OCI-LY3 (cell line): ENCODE measurements around the gene DYNLT2B.

Experiments
- H2AFZ ChIP-seq: fragments of 200-600, 300-600 bp; shearing (Covaris generic); 2 replicates; pipeline ENCODE4 v1.6.0; 2014; ENCODE audit warnings: antibody characterized with exemption, low read depth, low read length
- H3K27ac ChIP-seq: fragments of 200-600, 300-600 bp; sonication (generic); 2 replicates; pipeline ENCODE4 v1.5.1; 2014; ENCODE audit warnings: mild to moderate bottlenecking, low read length, moderate library complexity, mixed read lengths
- H3K27me3 ChIP-seq: fragments of 200-600, 300-600 bp; sonication (generic); 2 replicates; pipeline ENCODE4 v1.6.1; 2014; ENCODE audit warnings: low read depth, low read length, mixed read lengths
- H3K36me3 ChIP-seq: fragments of 200-600, 300-600 bp; sonication (generic); replicated peaks from 2 replicates; pipeline ENCODE3; 2014; ENCODE audit warnings: low read depth, low read length, mixed read lengths
- H3K4me1 ChIP-seq: fragments of 300-600, 200-600 bp; sonication (generic); 2 replicates; pipeline ENCODE4 v1.6.1; 2014; ENCODE audit warnings: low read length, mixed read lengths
- H3K4me2 ChIP-seq: fragments of 200-600, 300-600 bp; sonication (generic); 2 replicates; pipeline ENCODE4 v1.6.1; 2014; ENCODE audit warnings: low read length, mixed read lengths
- H3K4me3 ChIP-seq: fragments of 300-600, 200-600 bp; sonication (generic); 2 replicates; pipeline ENCODE4 v1.5.1; 2014; ENCODE audit warnings: antibody characterized with exemption, mild to moderate bottlenecking, low read length, moderate library complexity
- H3K79me2 ChIP-seq: fragments of 300-600, 200-600 bp; shearing (Covaris generic); 2 replicates; pipeline ENCODE4 v1.6.1; 2014; ENCODE audit warnings: mild to moderate bottlenecking, low read length, mixed read lengths
- H3K9ac ChIP-seq: fragments of 300-600, 200-600 bp; shearing (Covaris generic); 2 replicates; pipeline ENCODE4 v1.6.0; 2014; ENCODE audit warnings: mild to moderate bottlenecking, low read length, moderate library complexity
- H3K9me3 ChIP-seq: fragments of 200-600, 300-600 bp; shearing (Covaris generic); 2 replicates; pipeline ENCODE4 v1.6.1; 2014; ENCODE audit warnings: low read length, mixed read lengths; ENCODE audit not compliant: insufficient read depth
- H4K20me1 ChIP-seq: fragments of 200-600, 300-600 bp; sonication (generic); 2 replicates; pipeline ENCODE4 v1.6.1; 2016; ENCODE audit warnings: low read length, mixed read lengths; ENCODE audit not compliant: insufficient read depth
- CTCF ChIP-seq: fragments of 200-600, 300-600 bp; sonication (generic); IDR thresholded peaks from 2 replicates; pipeline ENCODE4 v1.5.1; 2014; ENCODE audit warnings: antibody characterized with exemption, low read length, low read depth
- EZH2phosphoT487 ChIP-seq: fragments of 200-600 bp; shearing (Covaris generic); IDR thresholded peaks from 2 replicates; pipeline ENCODE4 v1.6.1; 2018; ENCODE audit warnings: antibody characterized with exemption, mixed run types, low read depth

DYNLT2B gene

GRCh38 chr3:196336319-196337145 lies 18.5 kb upstream of the DYNLT2B start:
- H3K27ac ChIP-seq = no peak overlapping the region
- H3K4me2 ChIP-seq = no peak overlapping the region
- H3K27me3 ChIP-seq = peaks cover 23% of the 10 kb centered on the region
- peaks cover 8% of the 10 kb centered on the region; the same call in 1 of the 2 replicates for H3K4me1 ChIP-seq
- no peaks in the 10 kb centered on the region for H3K79me2 ChIP-seq
- H3K9me3 ChIP-seq = no peaks in the 10 kb centered on the region
- H3K9ac ChIP-seq = no peak overlapping the region
- H4K20me1 ChIP-seq = no peaks in the 10 kb centered on the region
- TF ChIP-seq CTCF (no peak), EZH2phosphoT487 (no peak)
- no peaks in the 10 kb centered on the region for H3K36me3 ChIP-seq
- no peak overlapping the region for H3K4me3 ChIP-seq
- no peak overlapping the region for H2AFZ ChIP-seq

GRCh38 chr3:196335503-196335948 lies 17.5 kb upstream of the DYNLT2B start:
- Histone ChIP-seq H4K20me1 (no peaks in the 10 kb centered on the region), H3K9me3 (no peaks in the 10 kb centered on the region), H3K27me3 (peaks cover 23% of the 10 kb centered on the region), H3K36me3 (no peaks in the 10 kb centered on the region), H3K4me3 (peak overlapping the region; percentile 60), H3K4me2 (peak overlapping the region; percentile 64), H3K79me2 (no peaks in the 10 kb centered on the region), H2AFZ (peak overlapping the region; percentile 5; the same call in 1 of the 2 replicates), H3K27ac (no peak overlapping the region), H3K4me1 (peaks cover 8% of the 10 kb centered on the region; the same call in 1 of the 2 replicates), H3K9ac (no peak overlapping the region)
- TF ChIP-seq CTCF (no peak), EZH2phosphoT487 (no peak)

- TF ChIP-seq CTCF = no peak
- TF ChIP-seq EZH2phosphoT487 = no peak
- H3K9ac ChIP-seq = no peak overlapping the region
- no peak overlapping the region for H3K4me3 ChIP-seq
- no peak overlapping the region for H3K4me2 ChIP-seq
- no peaks in the 10 kb centered on the region for H3K9me3 ChIP-seq
- H3K79me2 ChIP-seq = no peaks in the 10 kb centered on the region
- H2AFZ ChIP-seq = no peak overlapping the region
- peaks cover 8% of the 10 kb centered on the region; the same call in 1 of the 2 replicates for H3K4me1 ChIP-seq
- no peaks in the 10 kb centered on the region for H3K36me3 ChIP-seq
- no peak overlapping the region for H3K27ac ChIP-seq
- H3K27me3 ChIP-seq = peaks cover 23% of the 10 kb centered on the region
- H4K20me1 ChIP-seq = no peaks in the 10 kb centered on the region
Measured at GRCh38 chr3:196334982-196335381, 16.9 kb upstream of the DYNLT2B start.

GRCh38 chr3:196332168-196332567 lies 14.1 kb upstream of the DYNLT2B start:
- Histone ChIP-seq H3K27ac (no peak overlapping the region), H4K20me1 (no peaks in the 10 kb centered on the region), H3K4me3 (no peak overlapping the region), H3K79me2 (no peaks in the 10 kb centered on the region), H3K4me2 (no peak overlapping the region), H3K9me3 (no peaks in the 10 kb centered on the region), H2AFZ (no peak overlapping the region), H3K4me1 (no peaks in the 10 kb centered on the region), H3K36me3 (no peaks in the 10 kb centered on the region), H3K9ac (no peak overlapping the region), H3K27me3 (peaks cover 5% of the 10 kb centered on the region; the same call in 1 of the 2 replicates)
- no peak for TF ChIP-seq EZH2phosphoT487
- TF ChIP-seq CTCF = no peak
